ENCODE results near the gene ADAMTS14.

Gene ADAMTS14

GRCh38 chr10:70694418-70695141 is 22.3 kb downstream of the ADAMTS14 start:
- no peak for DNase-seq (ENCODE audit: low spot score)

GRCh38 chr10:70695241-70696030 is 23.1 kb downstream of the ADAMTS14 start:
- no peak for DNase-seq (ENCODE audit: low spot score)

- no peak for DNase-seq (ENCODE audit: low spot score)
These were observed 25.9 kb downstream of the ADAMTS14 start for GRCh38 chr10:70698211-70698610.

GRCh38 chr10:70699063-70699658 is 26.9 kb downstream of the ADAMTS14 start:
- DNase-seq (ENCODE audit: low spot score): no peak

- no peak for DNase-seq (ENCODE audit: low spot score)
These were observed 27.4 kb downstream of the ADAMTS14 start for GRCh38 chr10:70699659-70700174.

- DNase-seq (ENCODE audit: low spot score): no peak
These were observed 30.0 kb downstream of the ADAMTS14 start for GRCh38 chr10:70702190-70702763.

- DNase-seq (ENCODE audit: low spot score): no peak
These were observed 31.9 kb downstream of the ADAMTS14 start for GRCh38 chr10:70704211-70704610.

- DNase-seq (ENCODE audit: low spot score): no peak
These were observed 33.0 kb downstream of the ADAMTS14 start for GRCh38 chr10:70705121-70705861.

GRCh38 chr10:70711177-70711576 is 38.9 kb downstream of the ADAMTS14 start:
- DNase-seq (ENCODE audit: low spot score): no peak

- no peak for DNase-seq (ENCODE audit: low spot score)
These were observed 39.6 kb downstream of the ADAMTS14 start for GRCh38 chr10:70711911-70712310.

GRCh38 chr10:70714245-70714644 is 41.9 kb downstream of the ADAMTS14 start:
- peak; percentile 44 for DNase-seq (ENCODE audit: low spot score)

GRCh38 chr10:70714951-70715350 is 42.6 kb downstream of the ADAMTS14 start:
- DNase-seq (ENCODE audit: low spot score): no peak

- no peak for DNase-seq (ENCODE audit: low spot score)
These were observed 43.8 kb downstream of the ADAMTS14 start for GRCh38 chr10:70715853-70716795.

- no peak for DNase-seq (ENCODE audit: low spot score)
These were observed 50.6 kb downstream of the ADAMTS14 start for GRCh38 chr10:70722820-70723424.

- DNase-seq (ENCODE audit: low spot score): no peak
These were observed 51.5 kb downstream of the ADAMTS14 start for GRCh38 chr10:70723771-70724170.

- peak; percentile 75 for DNase-seq (ENCODE audit: low spot score)
These were observed 54.7 kb downstream of the ADAMTS14 start for GRCh38 chr10:70726909-70727495.

GRCh38 chr10:70728328-70728727 is 56.0 kb downstream of the ADAMTS14 start:
- DNase-seq (ENCODE audit: low spot score): no peak

GRCh38 chr10:70729763-70730357 is 57.6 kb downstream of the ADAMTS14 start:
- no peak for DNase-seq (ENCODE audit: low spot score)

GRCh38 chr10:70730955-70731354 is 58.6 kb downstream of the ADAMTS14 start:
- no peak for DNase-seq (ENCODE audit: low spot score)

Measured in putamen (tissue), 1 donor.